ENCODE data around the gene STYXL1.

- TF ChIP-seq CTCF (IDR thresholded peaks at IDR 0.05; ENCODE audit: poor library complexity) (no peak), EZH2 (IDR thresholded peaks at IDR 0.05; ENCODE audit: borderline replicate concordance) (no peak)
These were observed 13.0 kb upstream of the STYXL1 start for GRCh38 chr7:76060842-76061241.
